ENCODE results near the gene NKX2-4. TPM values are rescaled to one million over a fixed set of nuclear protein-coding genes. Genes with fewer than 3 reads are reported as not detected.

The NKX2-4 gene
- total and polyA plus RNA-seq, 9 of the 15 experiments (the other 6 are each of a cell fraction or from before 2014, with no cell fraction given): not detected

DNA sequence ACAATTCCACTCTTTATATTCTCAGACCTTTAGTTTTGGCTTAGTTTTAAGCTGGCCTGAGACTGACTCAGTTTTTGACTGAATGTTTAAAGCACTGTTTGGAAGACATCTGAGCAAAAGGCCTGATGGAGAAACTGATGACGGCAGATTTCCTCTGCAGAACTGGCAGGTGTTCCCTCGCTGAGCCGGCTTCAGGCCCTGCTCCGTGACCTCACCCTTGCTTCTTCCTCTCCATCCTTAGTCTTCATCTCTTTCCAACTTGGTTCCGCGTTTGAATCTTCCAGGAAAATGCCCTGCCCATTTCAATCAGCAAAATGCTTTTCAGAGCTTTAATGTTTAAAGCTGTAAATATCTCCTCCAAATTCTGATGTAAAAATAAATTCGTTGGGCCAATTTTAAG lies 6.6 kb downstream of the NKX2-4 start:
- Histone ChIP-seq H3K9me1 (ENCODE audit: control insufficient read depth, insufficient read depth, low read length) (no peaks in the 10 kb centered on the region), H3K79me2 (ENCODE audit: control insufficient read depth, insufficient read depth, low read length) (no peaks in the 10 kb centered on the region), H3K27me3 (ENCODE audit: control insufficient read depth in 2 of 2, insufficient read depth in 2 of 2, low read length in 2 of 2) (no peaks in the 10 kb centered on the region), H3K4me3 (no peak overlapping the region), H3K4me2 (ENCODE audit: insufficient read depth, low read length) (no peak overlapping the region), H4K20me1 (replicated peaks; ENCODE audit: control insufficient read depth, insufficient read depth, low read length) (no peaks in the 10 kb centered on the region), H2AFZ (ENCODE audit: low read depth, low read length) (no peak overlapping the region), H3K36me3 (ENCODE audit: control insufficient read depth, insufficient read depth, low read length) (peaks cover 31% of the 10 kb centered on the region; the same call in 2 of the 3 replicates), H3K9ac (ENCODE audit: insufficient read depth in 1 of 2, low read depth in 2 of 2, low read length in 2 of 2) (no peak overlapping the region), H3K27ac (ENCODE audit: extremely low read depth, low read depth, low read length) (no peak overlapping the region), H3K4me1 (replicated peaks in 1 of 2; ENCODE audit: control insufficient read depth in 2 of 2, insufficient read depth in 2 of 2, low read length in 2 of 2) (peaks cover 0 to 3% of the 10 kb centered on the region in 2 experiments; a peak in 1 of 5 replicates), H3K9me3 (replicated peaks; ENCODE audit: control insufficient read depth, insufficient read depth, low read depth, low read length) (no peaks in the 10 kb centered on the region)
- in situ Hi-C loops (cut with MboI): no loop called here
- DNase-seq (ENCODE audit: extremely low read depth in 1 of 4, low spot score in 3 of 4) (no peak), FAIRE-seq (no peak), ATAC-seq (no peak)
- WGBS (ENCODE audit: insufficient coverage, low coverage, missing lambda C conversion rate): 89% methylated on average over 7 of the region's 7 CpGs
- ChIA-PET POLR2A (interaction anchor here (0.6 to 0.9 kb wide), 2 partner anchors 37 to 47 kb away, joined by 3 to 4 read pairs; no protein-coding TSS in a partner anchor), CTCF (ENCODE audit: low intra/inter-chr PET ratio) (no interaction called here)
- BruUV-seq (replicated peaks): no TSS peak
- TF ChIP-seq, protein P1, sequence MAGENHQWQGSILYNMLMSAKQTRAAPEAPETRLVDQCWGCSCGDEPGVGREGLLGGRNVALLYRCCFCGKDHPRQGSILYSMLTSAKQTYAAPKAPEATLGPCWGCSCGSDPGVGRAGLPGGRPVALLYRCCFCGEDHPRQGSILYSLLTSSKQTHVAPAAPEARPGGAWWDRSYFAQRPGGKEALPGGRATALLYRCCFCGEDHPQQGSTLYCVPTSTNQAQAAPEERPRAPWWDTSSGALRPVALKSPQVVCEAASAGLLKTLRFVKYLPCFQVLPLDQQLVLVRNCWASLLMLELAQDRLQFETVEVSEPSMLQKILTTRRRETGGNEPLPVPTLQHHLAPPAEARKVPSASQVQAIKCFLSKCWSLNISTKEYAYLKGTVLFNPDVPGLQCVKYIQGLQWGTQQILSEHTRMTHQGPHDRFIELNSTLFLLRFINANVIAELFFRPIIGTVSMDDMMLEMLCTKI (IDR thresholded peaks at IDR 0.05; ENCODE audit: partially characterized antibody): no peak
- TF ChIP-seq SUPT5H (IDR thresholded peaks at IDR 0.05): 0 out of 2 replicates have a peak, but pooled peaks have one; percentile 28
- TF ChIP-seq ETS1 (conservative IDR thresholded peaks at IDR 0.05; ENCODE audit: control insufficient read depth, low read depth, low read length): no peak
- intact Hi-C loops (cut with micrococcal nuclease): no loop called here
